SK-N-SH (cell line): ENCODE measurements around the gene COL15A1. TPM values are rescaled to one million over a fixed set of nuclear protein-coding genes. Genes with fewer than 3 reads are reported as not detected.

Source experiments
- CTCF ChIA-PET: fragments of 300-600, 350-600 bp; formaldehyde crosslinking; extraction: SDS; loops from one replicate; lab custom pipeline; 2021; lab: Yijun Ruan, JAX
- POLR2A ChIA-PET: fragments of 350-600 bp; sonication (Branson Sonifier 250); formaldehyde crosslinking; extraction: SDS; loops from one replicate; lab custom pipeline; 2020; ENCODE audit warnings: antibody characterized with exemption, inconsistent platforms; lab: Yijun Ruan, JAX
- DNase-seq: peaks from one replicate; pipeline ENCODE4 v3.0.0; 2012
- H2AFZ ChIP-seq: fragments of 200-600 bp; sonication (generic); 2 replicates; pipeline ENCODE4 v1.8.1; 2016; ENCODE audit warnings: antibody characterized with exemption, mild to moderate bottlenecking, low read depth
- H3F3A ChIP-seq: fragments of 200-600 bp; sonication (generic); replicated peaks from 2 replicates; pipeline ENCODE3; 2016; ENCODE audit warnings: antibody characterized with exemption, mild to moderate bottlenecking; ENCODE audit not compliant: insufficient read depth
- H3K27ac ChIP-seq, 2 experiments: fragments of 200-500 bp in 1 of 2; fragments of 200-600 bp in 1 of 2; sonication (Bioruptor generic) in 1 of 2; sonication (generic), shearing (Covaris generic) in 1 of 2; 2 replicates each; pipeline versions ENCODE4 v1.5.1 to v1.6.1; 2014 to 2016; ENCODE audit warnings: low read depth in 2 of 2, inconsistent platforms in 1 of 2, low read length in 1 of 2, mild to moderate bottlenecking in 1 of 2, mixed read lengths in 1 of 2
- H3K27me3 ChIP-seq: fragments of 200-600 bp; sonication (generic), shearing (Covaris generic); 2 replicates; pipeline ENCODE4 v1.6.1; 2016; ENCODE audit warnings: mixed run types; ENCODE audit not compliant: insufficient read depth
- H3K36me3 ChIP-seq, 2 experiments: fragments of 200-500 bp in 1 of 2; fragments of 200-600 bp in 1 of 2; sonication (Bioruptor generic) in 1 of 2; sonication (generic) in 1 of 2; replicated peaks in 1 of 2; 2 replicates each; pipeline versions ENCODE3 to v1.5.1; 2014 to 2016; ENCODE audit warnings: low read length in 1 of 2, mild to moderate bottlenecking in 1 of 2; ENCODE audit not compliant: insufficient read depth in 2 of 2, control insufficient read depth in 1 of 2
- H3K4me1 ChIP-seq, 2 experiments: fragments of 200-500 bp in 1 of 2; fragments of 200-600 bp in 1 of 2; sonication (Bioruptor generic) in 1 of 2; sonication (generic), shearing (Covaris generic) in 1 of 2; 2 replicates each; pipeline versions ENCODE4 v1.5.1 to v1.6.1; 2014 to 2016; ENCODE audit warnings: low read depth in 1 of 2, low read length in 1 of 2, mixed run types in 1 of 2; ENCODE audit not compliant: insufficient read depth in 2 of 2, control insufficient read depth in 1 of 2
- H3K4me2 ChIP-seq: fragments of 200-600 bp; sonication (generic), shearing (Covaris generic); 2 replicates; pipeline ENCODE4 v1.6.1; 2017; ENCODE audit warnings: mixed run types
- H3K4me3 ChIP-seq, 2 experiments: fragments of 200-500 bp in 1 of 2; fragments of 200-600 bp in 1 of 2; sonication (Bioruptor generic) in 1 of 2; sonication (generic), shearing (Covaris generic) in 1 of 2; 2 replicates each; pipeline versions ENCODE4 v1.5.1 to v1.8.1; 2014 to 2016; ENCODE audit warnings: low read depth in 2 of 2, inconsistent platforms in 1 of 2, low read length in 1 of 2, mild to moderate bottlenecking in 1 of 2, mixed read lengths in 1 of 2, moderate library complexity in 1 of 2
- H3K79me2 ChIP-seq: fragments of 200-600 bp; sonication (generic); 2 replicates; pipeline ENCODE4 v1.8.1; 2017; ENCODE audit warnings: mild to moderate bottlenecking; ENCODE audit not compliant: insufficient read depth
- H3K9ac ChIP-seq: fragments of 200-600 bp; sonication (generic); 2 replicates; pipeline ENCODE4 v1.6.1; 2017; ENCODE audit warnings: mixed run types
- H3K9me2 ChIP-seq: fragments of 200-600 bp; sonication (generic); 2 replicates; pipeline ENCODE4 v1.6.1; 2017; ENCODE audit warnings: mixed run types
- H3K9me3 ChIP-seq: fragments of 200-600 bp; sonication (generic); 2 replicates; pipeline ENCODE4 v1.6.1; 2017; ENCODE audit warnings: mixed run types, mild to moderate bottlenecking, moderate library complexity
- H4K20me1 ChIP-seq: fragments of 200-600 bp; sonication (generic); 2 replicates; pipeline ENCODE4 v1.6.1; 2017; ENCODE audit warnings: mild to moderate bottlenecking, mixed run types; ENCODE audit not compliant: insufficient read depth
- FOXJ3 ChIP-seq: sonication (generic); formaldehyde crosslinking; IDR thresholded peaks from 2 replicates; pipeline ENCODE4 v1.5.1; 2020; ENCODE audit warnings: mild to moderate bottlenecking, missing genetic modification reagents
- MXI1 ChIP-seq: IDR thresholded peaks from 2 replicates; pipeline ENCODE4 v1.6.1; 2012; ENCODE audit warnings: mild to moderate bottlenecking, low read depth, low read length, improper control_type of control experiment
- RFX5 ChIP-seq: IDR thresholded peaks from 2 replicates; pipeline ENCODE4 v1.6.1; 2012; ENCODE audit warnings: mild to moderate bottlenecking, improper control_type of control experiment, low read length
- WGBS: methylation state at CpG from one replicate; pipeline ENCODE4 v1.1.6; 2017; ENCODE audit warnings: low lambda C conversion rate; 5-methylcytosine and 5-hydroxymethylcytosine counted together
- polyA plus RNA-seq, 3 experiments: library from polyadenylated mRNA; depleted of rRNA; stranded (reverse); fragments of >200 nt; gene quantifications; 2 replicates each; pipeline ENCODE4 v1.2.3, GENCODE V29; 2012
- TF ChIP-seq, protein P1 (sequence below): IDR thresholded peaks from 2 replicates; pipeline ENCODE4 v1.6.1; 2012; ENCODE audit warnings: mild to moderate bottlenecking, low read depth, low read length, moderate library complexity
- TF ChIP-seq, protein P2 (sequence below): IDR thresholded peaks from 2 replicates; pipeline ENCODE4 v1.4.0; 2012; ENCODE audit warnings: low read depth, borderline replicate concordance
- TF ChIP-seq, protein P3 (sequence below): fragments of 150-350 bp; IDR thresholded peaks from 2 replicates; pipeline ENCODE4 v1.6.1; 2017; ENCODE audit warnings: antibody characterized with exemption, low read length, low read depth, borderline replicate concordance

COL15A1 gene
- polyA plus RNA-seq, 1 of the 3 experiments (the other 2 are of a cell fraction), result 0.84 TPM

DNA sequence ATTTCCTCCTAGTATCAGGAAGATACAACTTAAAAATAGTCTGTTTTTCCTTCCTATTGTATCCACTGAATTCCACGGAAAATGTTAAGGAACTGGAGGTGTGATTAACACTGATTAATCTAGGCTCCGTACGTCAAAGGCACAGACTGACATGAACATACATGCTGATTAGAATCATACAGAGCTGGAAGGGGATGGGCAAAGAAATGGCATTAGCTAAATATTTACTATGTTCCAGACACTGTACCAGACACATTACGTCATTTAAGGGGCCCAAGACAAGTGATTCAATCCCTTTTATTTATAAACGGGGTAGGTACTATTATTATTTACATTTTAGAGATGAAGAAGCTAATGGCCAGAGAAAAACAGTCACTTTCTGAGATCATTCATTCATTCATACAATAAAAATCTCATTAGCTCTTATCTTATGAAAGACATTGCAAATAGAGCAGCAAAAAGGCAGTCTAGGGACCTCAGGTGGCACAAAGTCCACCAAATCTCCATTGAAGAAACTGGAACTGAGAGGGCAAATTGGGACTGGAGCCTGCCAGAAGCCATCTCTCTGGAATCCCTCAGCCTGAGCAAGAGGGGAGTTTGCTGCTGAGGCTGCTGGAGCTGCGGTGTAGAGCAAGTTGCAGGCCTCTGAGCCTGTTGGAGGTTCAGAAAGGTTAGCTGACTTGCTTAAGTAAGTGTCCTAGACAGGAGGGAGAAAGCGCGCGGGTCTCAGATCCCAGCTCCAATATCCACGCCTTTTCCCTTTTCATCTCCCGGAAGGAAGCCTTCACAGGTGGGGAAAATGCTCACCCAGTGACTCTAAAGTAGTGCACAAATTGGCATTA, 159.6 kb downstream of the COL15A1 start:
- Histone ChIP-seq H3K9me2 (no peaks in the 10 kb centered on the region), H3K79me2 (peaks cover 29% of the 10 kb centered on the region), H3K4me2 (no peak overlapping the region), H3K9ac (no peak overlapping the region), H3K36me3 (no peaks in the 10 kb centered on the region), H3K4me3 (no peak overlapping the region), H3K4me1 (peaks cover 8 to 10% of the 10 kb centered on the region in 2 experiments), H4K20me1 (peaks cover 24% of the 10 kb centered on the region), H3K9me3 (no peaks in the 10 kb centered on the region), H2AFZ (no peak overlapping the region; the same call in 1 of the 2 replicates), H3K27me3 (no peaks in the 10 kb centered on the region), H3F3A (peaks cover 3% of the 10 kb centered on the region), H3K27ac (no peak overlapping the region)
- ChIA-PET CTCF (interaction anchor here (0.7 to 2.0 kb wide), 9 partner anchors 11 to 128 kb away, joined by 3 to 7 read pairs (median 4); no protein-coding TSS in a partner anchor), POLR2A (no interaction called here)
- WGBS, result 90% methylated on average over 11 of the region's 11 CpGs
- DNase-seq, result no peak
- TF ChIP-seq, protein P1, sequence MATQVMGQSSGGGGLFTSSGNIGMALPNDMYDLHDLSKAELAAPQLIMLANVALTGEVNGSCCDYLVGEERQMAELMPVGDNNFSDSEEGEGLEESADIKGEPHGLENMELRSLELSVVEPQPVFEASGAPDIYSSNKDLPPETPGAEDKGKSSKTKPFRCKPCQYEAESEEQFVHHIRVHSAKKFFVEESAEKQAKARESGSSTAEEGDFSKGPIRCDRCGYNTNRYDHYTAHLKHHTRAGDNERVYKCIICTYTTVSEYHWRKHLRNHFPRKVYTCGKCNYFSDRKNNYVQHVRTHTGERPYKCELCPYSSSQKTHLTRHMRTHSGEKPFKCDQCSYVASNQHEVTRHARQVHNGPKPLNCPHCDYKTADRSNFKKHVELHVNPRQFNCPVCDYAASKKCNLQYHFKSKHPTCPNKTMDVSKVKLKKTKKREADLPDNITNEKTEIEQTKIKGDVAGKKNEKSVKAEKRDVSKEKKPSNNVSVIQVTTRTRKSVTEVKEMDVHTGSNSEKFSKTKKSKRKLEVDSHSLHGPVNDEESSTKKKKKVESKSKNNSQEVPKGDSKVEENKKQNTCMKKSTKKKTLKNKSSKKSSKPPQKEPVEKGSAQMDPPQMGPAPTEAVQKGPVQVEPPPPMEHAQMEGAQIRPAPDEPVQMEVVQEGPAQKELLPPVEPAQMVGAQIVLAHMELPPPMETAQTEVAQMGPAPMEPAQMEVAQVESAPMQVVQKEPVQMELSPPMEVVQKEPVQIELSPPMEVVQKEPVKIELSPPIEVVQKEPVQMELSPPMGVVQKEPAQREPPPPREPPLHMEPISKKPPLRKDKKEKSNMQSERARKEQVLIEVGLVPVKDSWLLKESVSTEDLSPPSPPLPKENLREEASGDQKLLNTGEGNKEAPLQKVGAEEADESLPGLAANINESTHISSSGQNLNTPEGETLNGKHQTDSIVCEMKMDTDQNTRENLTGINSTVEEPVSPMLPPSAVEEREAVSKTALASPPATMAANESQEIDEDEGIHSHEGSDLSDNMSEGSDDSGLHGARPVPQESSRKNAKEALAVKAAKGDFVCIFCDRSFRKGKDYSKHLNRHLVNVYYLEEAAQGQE, result no peak
- no peak for TF ChIP-seq FOXJ3 (CRISPR knock-in tag)
- TF ChIP-seq, protein P2, sequence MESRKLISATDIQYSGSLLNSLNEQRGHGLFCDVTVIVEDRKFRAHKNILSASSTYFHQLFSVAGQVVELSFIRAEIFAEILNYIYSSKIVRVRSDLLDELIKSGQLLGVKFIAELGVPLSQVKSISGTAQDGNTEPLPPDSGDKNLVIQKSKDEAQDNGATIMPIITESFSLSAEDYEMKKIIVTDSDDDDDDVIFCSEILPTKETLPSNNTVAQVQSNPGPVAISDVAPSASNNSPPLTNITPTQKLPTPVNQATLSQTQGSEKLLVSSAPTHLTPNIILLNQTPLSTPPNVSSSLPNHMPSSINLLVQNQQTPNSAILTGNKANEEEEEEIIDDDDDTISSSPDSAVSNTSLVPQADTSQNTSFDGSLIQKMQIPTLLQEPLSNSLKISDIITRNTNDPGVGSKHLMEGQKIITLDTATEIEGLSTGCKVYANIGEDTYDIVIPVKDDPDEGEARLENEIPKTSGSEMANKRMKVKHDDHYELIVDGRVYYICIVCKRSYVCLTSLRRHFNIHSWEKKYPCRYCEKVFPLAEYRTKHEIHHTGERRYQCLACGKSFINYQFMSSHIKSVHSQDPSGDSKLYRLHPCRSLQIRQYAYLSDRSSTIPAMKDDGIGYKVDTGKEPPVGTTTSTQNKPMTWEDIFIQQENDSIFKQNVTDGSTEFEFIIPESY, result no peak
- TF ChIP-seq, protein P3, sequence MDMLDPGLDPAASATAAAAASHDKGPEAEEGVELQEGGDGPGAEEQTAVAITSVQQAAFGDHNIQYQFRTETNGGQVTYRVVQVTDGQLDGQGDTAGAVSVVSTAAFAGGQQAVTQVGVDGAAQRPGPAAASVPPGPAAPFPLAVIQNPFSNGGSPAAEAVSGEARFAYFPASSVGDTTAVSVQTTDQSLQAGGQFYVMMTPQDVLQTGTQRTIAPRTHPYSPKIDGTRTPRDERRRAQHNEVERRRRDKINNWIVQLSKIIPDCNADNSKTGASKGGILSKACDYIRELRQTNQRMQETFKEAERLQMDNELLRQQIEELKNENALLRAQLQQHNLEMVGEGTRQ, result no peak
- TF ChIP-seq MXI1, result no peak
- TF ChIP-seq RFX5, result no peak
